Neural crest cell (in vitro differentiated cells): Measurements from ENCODE around the gene SLX4IP. TPM values are rescaled to one million over a fixed set of nuclear protein-coding genes. Genes with fewer than 3 reads are reported as not detected.
A peak's percentile ranks its signal among the peaks of the same experiment; 100 is the strongest.

Source experiments
- DNase-seq: peaks from one replicate; pipeline ENCODE4 v3.0.0; 2021; ENCODE audit warnings: low read depth, mixed read lengths, low spot score
- H3K27ac Mint-ChIP-seq: one replicate; pipeline ENCODE4 v1.8.0; 2021; ENCODE audit warnings: mild to moderate bottlenecking, mixed read lengths; ENCODE audit not compliant: unreplicated experiment
- H3K27me3 Mint-ChIP-seq: 2 replicates; pipeline ENCODE4 v1.8.0; 2021; ENCODE audit warnings: low read depth, mild to moderate bottlenecking, mixed read lengths
- H3K36me3 Mint-ChIP-seq: 2 replicates; pipeline ENCODE4 v1.8.0; 2021; ENCODE audit warnings: low read depth, mild to moderate bottlenecking, mixed read lengths
- H3K4me1 Mint-ChIP-seq: 2 replicates; pipeline ENCODE4 v1.8.0; 2021; ENCODE audit warnings: mixed read lengths
- H3K4me3 Mint-ChIP-seq: one replicate; pipeline ENCODE4 v1.8.0; 2021; ENCODE audit warnings: mild to moderate bottlenecking, mixed read lengths
- H3K9me3 Mint-ChIP-seq: 2 replicates; pipeline ENCODE4 v1.8.0; 2021; ENCODE audit warnings: mixed read lengths
- total RNA-seq: library from RNA; stranded (reverse); gene quantifications from 2 replicates; pipeline ENCODE4 v1.2.1, GENCODE V29; 2021
- TF ChIP-seq, protein P1 (sequence below): fragments of 200-600 bp; sonication (generic); conservative IDR thresholded peaks from 2 replicates; pipeline ENCODE4 v1.5.0; 2021; ENCODE audit warnings: antibody characterized with exemption, mild to moderate bottlenecking

Gene SLX4IP
- total RNA-seq, 1 donor from 2014 or later, result 8.5 TPM

DNA sequence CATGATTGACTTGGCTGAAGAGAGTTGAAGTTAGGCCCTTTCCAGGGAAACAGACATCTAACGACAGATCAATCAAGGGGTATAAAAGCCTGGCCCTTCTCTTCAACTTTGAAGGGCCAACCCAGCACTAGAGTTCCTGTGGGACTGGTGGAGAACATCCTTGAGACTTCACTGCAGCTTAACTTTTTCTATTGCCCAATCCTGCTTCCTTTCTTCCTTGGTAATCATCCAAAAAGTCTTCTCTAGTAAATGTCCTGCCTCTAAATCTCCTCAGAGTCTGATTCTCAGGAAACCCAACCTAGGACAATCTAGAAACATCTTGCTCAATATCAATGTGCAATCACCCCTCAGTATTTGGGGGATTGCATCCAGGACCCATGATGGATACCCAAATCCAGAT, 3.0 kb upstream of the SLX4IP start:
- no peaks in the 10 kb centered on the region for H3K9me3 Mint-ChIP-seq
- H3K27ac Mint-ChIP-seq, result no peak overlapping the region
- H3K27me3 Mint-ChIP-seq, result no peaks in the 10 kb centered on the region
- peak overlapping the region; percentile 54 for H3K4me3 Mint-ChIP-seq
- DNase-seq, result no peak
- peaks cover 2% of the 10 kb centered on the region for H3K36me3 Mint-ChIP-seq
- TF ChIP-seq, protein P1, sequence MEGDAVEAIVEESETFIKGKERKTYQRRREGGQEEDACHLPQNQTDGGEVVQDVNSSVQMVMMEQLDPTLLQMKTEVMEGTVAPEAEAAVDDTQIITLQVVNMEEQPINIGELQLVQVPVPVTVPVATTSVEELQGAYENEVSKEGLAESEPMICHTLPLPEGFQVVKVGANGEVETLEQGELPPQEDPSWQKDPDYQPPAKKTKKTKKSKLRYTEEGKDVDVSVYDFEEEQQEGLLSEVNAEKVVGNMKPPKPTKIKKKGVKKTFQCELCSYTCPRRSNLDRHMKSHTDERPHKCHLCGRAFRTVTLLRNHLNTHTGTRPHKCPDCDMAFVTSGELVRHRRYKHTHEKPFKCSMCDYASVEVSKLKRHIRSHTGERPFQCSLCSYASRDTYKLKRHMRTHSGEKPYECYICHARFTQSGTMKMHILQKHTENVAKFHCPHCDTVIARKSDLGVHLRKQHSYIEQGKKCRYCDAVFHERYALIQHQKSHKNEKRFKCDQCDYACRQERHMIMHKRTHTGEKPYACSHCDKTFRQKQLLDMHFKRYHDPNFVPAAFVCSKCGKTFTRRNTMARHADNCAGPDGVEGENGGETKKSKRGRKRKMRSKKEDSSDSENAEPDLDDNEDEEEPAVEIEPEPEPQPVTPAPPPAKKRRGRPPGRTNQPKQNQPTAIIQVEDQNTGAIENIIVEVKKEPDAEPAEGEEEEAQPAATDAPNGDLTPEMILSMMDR, result no peak
- peaks cover 48% of the 10 kb centered on the region for H3K4me1 Mint-ChIP-seq

- TF ChIP-seq, protein P1, result no peak
- no peak for DNase-seq
- H3K36me3 Mint-ChIP-seq, result peaks cover 2% of the 10 kb centered on the region
These were observed 2.0 kb upstream of the SLX4IP start for GRCh38 chr20:10433014-10433622.

DNA sequence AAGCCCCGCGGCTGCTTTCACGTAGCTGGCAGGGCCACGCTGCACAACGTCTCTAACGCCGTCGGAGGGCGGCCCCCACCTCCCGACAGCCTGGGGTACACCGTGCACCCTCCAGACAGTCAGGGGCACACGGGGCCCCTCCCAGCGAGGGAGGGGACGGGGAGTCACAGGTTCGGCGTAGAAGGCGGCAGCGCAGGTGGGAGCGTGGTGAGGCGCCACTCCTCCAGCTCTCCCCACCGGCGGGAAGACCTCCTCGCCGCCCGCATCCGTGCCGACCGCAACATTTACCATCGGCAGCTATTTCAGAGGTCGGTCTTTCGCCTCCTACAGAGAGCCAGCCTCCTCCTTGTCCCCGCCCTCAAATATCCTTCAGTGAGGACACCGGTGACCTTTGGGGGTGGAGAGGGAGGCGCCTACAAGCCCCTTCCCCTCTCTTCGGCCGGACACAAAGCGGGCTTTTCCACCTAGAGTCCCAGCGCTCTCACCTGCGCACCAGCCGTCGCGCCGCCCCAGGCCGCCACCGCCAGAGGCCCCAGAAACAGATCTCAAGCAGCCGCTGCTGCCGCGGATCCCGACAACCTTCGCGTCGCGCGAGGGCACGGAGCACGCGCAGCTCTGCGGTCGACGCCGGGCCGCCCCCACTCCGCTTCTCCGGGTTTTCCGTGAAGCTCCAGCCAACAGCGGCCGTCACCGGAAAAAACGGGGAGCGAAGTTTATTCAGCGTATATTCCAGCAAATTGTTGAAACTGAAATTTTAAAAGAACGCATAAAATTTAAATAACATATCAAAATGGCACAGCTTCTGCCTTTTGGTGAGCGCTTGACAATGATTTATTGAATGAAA, 1.3 kb upstream of the SLX4IP start, which contains the start of gene MKKS:
MKKS (minus strand) TSS at position 600 of the 844 bp plus-strand sequence. CDS start 20,708 bp downstream, outside the sequence.
- H3K4me3 Mint-ChIP-seq, result peak within 1 kb of the TSS; percentile 97
- peaks cover 46% of the 10 kb centered on the region for H3K4me1 Mint-ChIP-seq
- DNase-seq, result peak; percentile 82
- peaks cover 2% of the 10 kb centered on the region for H3K36me3 Mint-ChIP-seq
- TF ChIP-seq, protein P1, result no peak
- no peaks in the 10 kb centered on the region for H3K27me3 Mint-ChIP-seq
- no peaks in the 10 kb centered on the region for H3K9me3 Mint-ChIP-seq
- peak within 1 kb of the TSS; percentile 95 for H3K27ac Mint-ChIP-seq

More at GRCh38 chr20:10433014-10433622, 2.0 kb upstream of the SLX4IP start:
- Mint-ChIP-seq H3K27me3 (no peaks in the 10 kb centered on the region), H3K9me3 (no peaks in the 10 kb centered on the region), H3K4me3 (peak overlapping the region; percentile 97), H3K27ac (peak overlapping the region; percentile 13), H3K4me1 (peaks cover 47% of the 10 kb centered on the region)

DNA sequence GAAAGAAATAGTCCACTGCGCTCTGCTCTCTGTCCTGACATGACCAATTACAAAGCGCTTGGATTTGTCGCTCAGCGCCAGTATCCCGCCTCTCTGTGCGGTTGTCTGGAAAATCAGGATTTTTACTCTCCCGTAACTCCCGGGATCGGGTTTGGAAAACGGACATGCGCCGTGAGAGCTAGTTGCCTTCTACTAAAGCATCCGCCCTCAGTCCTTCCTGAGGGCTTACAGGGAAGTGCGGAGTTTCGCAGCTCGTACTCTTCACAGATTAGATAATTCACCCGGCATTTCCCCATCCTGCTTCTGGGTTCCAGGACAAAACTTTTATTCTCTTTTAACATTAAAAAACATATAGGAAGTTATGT, 656 bp upstream of the SLX4IP start:
- H3K27ac Mint-ChIP-seq, result peak overlapping the region; percentile 95
- peaks cover 2% of the 10 kb centered on the region for H3K36me3 Mint-ChIP-seq
- H3K4me1 Mint-ChIP-seq, result peaks cover 40% of the 10 kb centered on the region
- no peaks in the 10 kb centered on the region for H3K9me3 Mint-ChIP-seq
- TF ChIP-seq, protein P1, result no peak
- peak overlapping the region; percentile 97 for H3K4me3 Mint-ChIP-seq
- DNase-seq, result peak; percentile 80
- no peaks in the 10 kb centered on the region for H3K27me3 Mint-ChIP-seq

GRCh38 chr20:10436053-10436699, 1.1 kb downstream of the SLX4IP start:
- no peak overlapping the region for H3K27ac Mint-ChIP-seq
- H3K27me3 Mint-ChIP-seq, result no peaks in the 10 kb centered on the region
- no peak for DNase-seq
- H3K9me3 Mint-ChIP-seq, result no peaks in the 10 kb centered on the region
- peaks cover 2% of the 10 kb centered on the region for H3K36me3 Mint-ChIP-seq
- peak overlapping the region; percentile 97 for H3K4me3 Mint-ChIP-seq
- H3K4me1 Mint-ChIP-seq, result peaks cover 29% of the 10 kb centered on the region
- TF ChIP-seq, protein P1, result no peak
